Measurements from ENCODE around the gene TMC5. TPM values are rescaled to one million over a fixed set of nuclear protein-coding genes. Genes with fewer than 3 reads are reported as not detected.

TMC5 gene
- total and polyA plus RNA-seq, 2 of the 13 experiments (the other 11 are each of a cell fraction or from before 2014, with no cell fraction given): 0.09 to 0.41 TPM

DNA sequence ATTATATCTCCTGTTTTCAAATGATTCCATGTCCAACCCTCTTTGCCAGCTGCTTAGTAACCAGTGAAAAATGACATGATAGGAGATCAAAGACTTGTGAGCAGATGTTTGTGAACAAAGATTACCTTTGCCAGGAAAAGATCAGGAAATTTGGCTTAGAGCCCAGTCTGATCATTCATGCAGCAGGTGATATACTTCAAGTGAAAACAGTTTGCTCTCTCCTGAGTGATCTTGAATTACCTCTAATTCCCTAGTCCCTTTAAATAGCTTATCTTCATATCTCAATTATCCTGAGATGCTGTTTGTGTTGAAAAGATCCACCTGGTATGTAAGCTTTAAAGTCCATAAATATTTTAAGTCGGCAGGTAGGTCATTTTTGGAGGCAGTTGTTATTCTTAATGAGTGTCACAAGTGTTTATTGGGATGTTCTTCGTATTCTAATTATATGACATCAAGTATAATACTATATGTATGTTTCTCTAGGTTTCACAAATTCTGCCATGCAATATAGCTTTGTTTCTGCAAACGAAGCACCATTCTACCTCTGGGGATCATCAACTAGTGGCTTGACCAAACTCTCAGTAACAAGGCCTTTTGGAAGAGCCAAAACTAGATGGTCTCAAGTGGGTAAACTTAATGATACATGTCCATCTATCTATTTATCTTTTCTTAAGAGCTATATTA lies 124.6 kb downstream of the TMC5 start (continued):
- TF ChIP-seq, protein P1, sequence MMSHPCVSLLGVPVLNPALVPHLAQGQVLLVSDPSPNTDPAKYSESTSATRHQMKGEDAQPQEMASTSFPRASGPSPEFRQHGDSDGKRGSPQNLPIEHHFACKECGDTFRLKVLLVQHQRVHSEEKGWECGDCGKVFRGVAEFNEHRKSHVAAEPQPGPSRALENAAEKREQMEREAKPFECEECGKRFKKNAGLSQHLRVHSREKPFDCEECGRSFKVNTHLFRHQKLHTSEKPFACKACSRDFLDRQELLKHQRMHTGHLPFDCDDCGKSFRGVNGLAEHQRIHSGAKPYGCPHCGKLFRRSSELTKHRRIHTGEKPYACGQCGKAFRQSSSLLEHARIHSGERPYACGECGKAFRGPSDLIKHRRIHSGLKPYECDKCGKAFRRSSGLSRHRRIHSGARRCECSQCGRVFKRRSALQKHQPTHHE (CRISPR knock-in tag; IDR thresholded peaks at IDR 0.05; ENCODE audit: borderline replicate concordance): no peak
- no peak for TF ChIP-seq NFAT5 (CRISPR knock-in tag; IDR thresholded peaks at IDR 0.05)
- TF ChIP-seq, protein P2, sequence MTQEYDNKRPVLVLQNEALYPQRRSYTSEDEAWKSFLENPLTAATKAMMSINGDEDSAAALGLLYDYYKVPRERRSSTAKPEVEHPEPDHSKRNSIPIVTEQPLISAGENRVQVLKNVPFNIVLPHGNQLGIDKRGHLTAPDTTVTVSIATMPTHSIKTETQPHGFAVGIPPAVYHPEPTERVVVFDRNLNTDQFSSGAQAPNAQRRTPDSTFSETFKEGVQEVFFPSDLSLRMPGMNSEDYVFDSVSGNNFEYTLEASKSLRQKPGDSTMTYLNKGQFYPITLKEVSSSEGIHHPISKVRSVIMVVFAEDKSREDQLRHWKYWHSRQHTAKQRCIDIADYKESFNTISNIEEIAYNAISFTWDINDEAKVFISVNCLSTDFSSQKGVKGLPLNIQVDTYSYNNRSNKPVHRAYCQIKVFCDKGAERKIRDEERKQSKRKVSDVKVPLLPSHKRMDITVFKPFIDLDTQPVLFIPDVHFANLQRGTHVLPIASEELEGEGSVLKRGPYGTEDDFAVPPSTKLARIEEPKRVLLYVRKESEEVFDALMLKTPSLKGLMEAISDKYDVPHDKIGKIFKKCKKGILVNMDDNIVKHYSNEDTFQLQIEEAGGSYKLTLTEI (CRISPR knock-in tag; conservative IDR thresholded peaks at IDR 0.05): no peak
- no peak for TF ChIP-seq PLSCR1 (CRISPR knock-in tag; IDR thresholded peaks at IDR 0.05; ENCODE audit: borderline replicate concordance)
- no peak for TF ChIP-seq GZF1 (CRISPR knock-in tag; IDR thresholded peaks at IDR 0.05)
- peak; percentile 75 for TF ChIP-seq ZNF430 (CRISPR knock-in tag; IDR thresholded peaks at IDR 0.05)
- TF ChIP-seq ZMYM2 (CRISPR knock-in tag; IDR thresholded peaks at IDR 0.05): no peak
- TF ChIP-seq NR2F1 (CRISPR knock-in tag; IDR thresholded peaks at IDR 0.05): 0 out of 4 replicates have a peak, but pooled peaks of 1 of the 2 experiments have one; percentile 15
- no peak for TF ChIP-seq ZFYVE20 (CRISPR knock-in tag; IDR thresholded peaks at IDR 0.05; ENCODE audit: borderline replicate concordance, low read depth)
- TF ChIP-seq EZH2 (conservative IDR thresholded peaks at IDR 0.05; ENCODE audit: low read depth, low read length): no peak
- no peak for TF ChIP-seq ZNF235 (CRISPR knock-in tag; IDR thresholded peaks at IDR 0.05; ENCODE audit: borderline replicate concordance)
- TF ChIP-seq ZNF569 (CRISPR knock-in tag; IDR thresholded peaks at IDR 0.05; ENCODE audit: borderline replicate concordance): no peak
